Measurements from ENCODE around the gene HYAL2.

HYAL2 gene

GRCh38 chr3:50350527-50351322 lies 28.2 kb upstream of the HYAL2 start, which contains the start of the genes CYB561D2 and NPRL2:
CYB561D2 (plus strand) TSS chr3:50350862; CDS start chr3:50351434, 572 bp downstream.
NPRL2 (minus strand) TSS chr3:50350775; CDS start chr3:50350652, 123 bp downstream.
- Histone ChIP-seq H3K4me2 (ENCODE audit: insufficient read depth, low read length) (peak within 1 kb of the TSS; percentile 89), H3K36me3 (ENCODE audit: insufficient read depth, low read length) (peaks cover 58% of the 10 kb centered on the region), H3K9ac (ENCODE audit: low read depth, low read length) (peak within 1 kb of the TSS; percentile 61), H3K9me3 (ENCODE audit: insufficient read depth, low read length, severe bottlenecking) (no peaks in the 10 kb centered on the region), H3K4me1 (ENCODE audit: insufficient read depth, low read length) (peaks cover 42% of the 10 kb centered on the region), H2AFZ (ENCODE audit: low read depth, low read length) (peak within 1 kb of the TSS; percentile 90), H4K20me1 (ENCODE audit: insufficient read depth, low read length) (peaks cover 29% of the 10 kb centered on the region), H3K27me3 (ENCODE audit: insufficient read depth, low read length, poor library complexity) (no peaks in the 10 kb centered on the region), H3K4me3 (ENCODE audit: low read depth in 1 of 2, low read length in 2 of 2) (peak within 1 kb of the TSS; percentile 26 to 76), H3K79me2 (ENCODE audit: insufficient read depth, low read length) (peaks cover 51% of the 10 kb centered on the region), H3K27ac (ENCODE audit: low read length) (peak within 1 kb of the TSS; percentile 93)
- no peak for TF ChIP-seq EZH2 (IDR thresholded peaks at IDR 0.05; ENCODE audit: borderline replicate concordance, low read depth, low read length, severe bottlenecking)
- no peak for TF ChIP-seq CTCF (IDR thresholded peaks at IDR 0.05; ENCODE audit: borderline replicate concordance, extremely low read depth, low read length, poor library complexity, severe bottlenecking)
- peak; percentile 89 for ATAC-seq (ENCODE audit: insufficient read depth, low read depth)
- DNase-seq, result peak; percentile 99

- TF ChIP-seq CTCF (IDR thresholded peaks at IDR 0.05; ENCODE audit: borderline replicate concordance, extremely low read depth, low read length, poor library complexity, severe bottlenecking), result no peak
- TF ChIP-seq EZH2 (IDR thresholded peaks at IDR 0.05; ENCODE audit: borderline replicate concordance, low read depth, low read length, severe bottlenecking), result no peak
- no peaks in the 10 kb centered on the region for H3K27me3 ChIP-seq (ENCODE audit: insufficient read depth, low read length, poor library complexity)
- ATAC-seq (ENCODE audit: insufficient read depth, low read depth) (no peak), DNase-seq (no peak)
- H3K27ac ChIP-seq (ENCODE audit: low read length), result peak overlapping the region; percentile 93
- H3K4me1 ChIP-seq (ENCODE audit: insufficient read depth, low read length), result peaks cover 37% of the 10 kb centered on the region
- peak overlapping the region; percentile 89 for H3K4me2 ChIP-seq (ENCODE audit: insufficient read depth, low read length)
- peaks cover 53% of the 10 kb centered on the region for H3K36me3 ChIP-seq (ENCODE audit: insufficient read depth, low read length)
- H3K9me3 ChIP-seq (ENCODE audit: insufficient read depth, low read length, severe bottlenecking), result no peaks in the 10 kb centered on the region
- H2AFZ ChIP-seq (ENCODE audit: low read depth, low read length), result peak overlapping the region; percentile 90
- H3K4me3 ChIP-seq (ENCODE audit: low read depth in 1 of 2, low read length in 2 of 2), result peak overlapping the region; percentile 26 to 76
- peaks cover 24% of the 10 kb centered on the region for H4K20me1 ChIP-seq (ENCODE audit: insufficient read depth, low read length)
- peaks cover 45% of the 10 kb centered on the region for H3K79me2 ChIP-seq (ENCODE audit: insufficient read depth, low read length)
- peak overlapping the region; percentile 61 for H3K9ac ChIP-seq (ENCODE audit: low read depth, low read length)
Observed at GRCh38 chr3:50350213-50350526, 27.6 kb upstream of the HYAL2 start.

- H3K9ac ChIP-seq (ENCODE audit: low read depth, low read length), result no peak overlapping the region
- peaks cover 12% of the 10 kb centered on the region for H4K20me1 ChIP-seq (ENCODE audit: insufficient read depth, low read length)
- no peaks in the 10 kb centered on the region for H3K27me3 ChIP-seq (ENCODE audit: insufficient read depth, low read length, poor library complexity)
- H3K36me3 ChIP-seq (ENCODE audit: insufficient read depth, low read length), result peaks cover 27% of the 10 kb centered on the region
- H3K9me3 ChIP-seq (ENCODE audit: insufficient read depth, low read length, severe bottlenecking), result no peaks in the 10 kb centered on the region
- DNase-seq (peak; percentile 73), ATAC-seq (ENCODE audit: insufficient read depth, low read depth) (no peak)
- no peak overlapping the region for H3K27ac ChIP-seq (ENCODE audit: low read length)
- H3K4me1 ChIP-seq (ENCODE audit: insufficient read depth, low read length), result peaks cover 37% of the 10 kb centered on the region
- TF ChIP-seq CTCF (IDR thresholded peaks at IDR 0.05; ENCODE audit: borderline replicate concordance, extremely low read depth, low read length, poor library complexity, severe bottlenecking) (peak; percentile 67), EZH2 (IDR thresholded peaks at IDR 0.05; ENCODE audit: borderline replicate concordance, low read depth, low read length, severe bottlenecking) (no peak)
- no peak overlapping the region for H2AFZ ChIP-seq (ENCODE audit: low read depth, low read length)
- H3K4me3 ChIP-seq (ENCODE audit: low read depth in 1 of 2, low read length in 2 of 2), result no peak overlapping the region
- H3K79me2 ChIP-seq (ENCODE audit: insufficient read depth, low read length), result peaks cover 33% of the 10 kb centered on the region
- no peak overlapping the region for H3K4me2 ChIP-seq (ENCODE audit: insufficient read depth, low read length)
Observed at GRCh38 chr3:50347187-50347813, 24.8 kb upstream of the HYAL2 start.
